ENCODE data around the gene MAPK1. TPM values are rescaled to one million over a fixed set of nuclear protein-coding genes. Genes with fewer than 3 reads are reported as not detected.

The MAPK1 gene
- total and polyA plus RNA-seq, 4 donors, result 16.3 to 154 (median 54.3) TPM

- peak; percentile 44 to 75 (median 73) for DNase-seq
These were observed 108.4 kb downstream of the MAPK1 start for GRCh38 chr22:21759093-21759492.

GRCh38 chr22:21758091-21758864, 109.2 kb downstream of the MAPK1 start:
- Histone ChIP-seq H3K27ac (ENCODE audit: low read depth in 1 of 2, low read length in 1 of 2) (no peak overlapping the region), H3K9me3 (ENCODE audit: control insufficient read depth in 4 of 4, insufficient read depth in 3 of 4, low read length in 3 of 4) (no peaks in the 10 kb centered on the region), H3K4me1 (ENCODE audit: control insufficient read depth in 5 of 5, insufficient read depth in 5 of 5, low read length in 5 of 5) (peaks cover 0 to 64% (median 23%) of the 10 kb centered on the region in 5 donors), H3K36me3 (ENCODE audit: control insufficient read depth in 4 of 4, insufficient read depth in 4 of 4, low read length in 4 of 4) (peaks cover 0 to 21% (median 9%) of the 10 kb centered on the region in 4 donors), H3K4me3 (no peak overlapping the region), H3K9ac (ENCODE audit: insufficient read depth in 1 of 2, low read length in 2 of 2) (no peak overlapping the region), H3K27me3 (ENCODE audit: control insufficient read depth in 3 of 3, insufficient read depth in 3 of 3, low read length in 2 of 3) (no peaks in the 10 kb centered on the region)
- TF ChIP-seq CTCF (IDR thresholded peaks at IDR 0.05; ENCODE audit: control extremely low read depth, extremely low read depth), result no peak
- ATAC-seq (ENCODE audit: insufficient read depth, low FRiP score) (no peak), DNase-seq (peak; percentile 40 to 48 (median 42))
- 87 to 90% methylated on average over 21 of the region's 21 CpGs for WGBS, 2 donors

More at GRCh38 chr22:21759093-21759492, 108.4 kb downstream of the MAPK1 start:
- no peak for ATAC-seq (ENCODE audit: insufficient read depth, low FRiP score)
- 67 to 76% methylated on average over 4 of the region's 4 CpGs for WGBS, 2 donors
- Histone ChIP-seq H3K36me3 (ENCODE audit: control insufficient read depth in 4 of 4, insufficient read depth in 4 of 4, low read length in 4 of 4) (peaks cover 2 to 26% (median 16%) of the 10 kb centered on the region in 4 donors), H3K27me3 (ENCODE audit: control insufficient read depth in 3 of 3, insufficient read depth in 3 of 3, low read length in 2 of 3) (no peaks in the 10 kb centered on the region), H3K4me3 (no peak overlapping the region), H3K4me1 (ENCODE audit: control insufficient read depth in 5 of 5, insufficient read depth in 5 of 5, low read length in 5 of 5) (peaks cover 0 to 59% (median 23%) of the 10 kb centered on the region in 5 donors), H3K27ac (ENCODE audit: low read depth in 1 of 2, low read length in 1 of 2) (no peak overlapping the region), H3K9ac (ENCODE audit: insufficient read depth in 1 of 2, low read length in 2 of 2) (no peak overlapping the region), H3K9me3 (ENCODE audit: control insufficient read depth in 4 of 4, insufficient read depth in 3 of 4, low read length in 3 of 4) (no peaks in the 10 kb centered on the region)
- no peak for TF ChIP-seq CTCF (IDR thresholded peaks at IDR 0.05; ENCODE audit: control extremely low read depth, extremely low read depth)

DNA sequence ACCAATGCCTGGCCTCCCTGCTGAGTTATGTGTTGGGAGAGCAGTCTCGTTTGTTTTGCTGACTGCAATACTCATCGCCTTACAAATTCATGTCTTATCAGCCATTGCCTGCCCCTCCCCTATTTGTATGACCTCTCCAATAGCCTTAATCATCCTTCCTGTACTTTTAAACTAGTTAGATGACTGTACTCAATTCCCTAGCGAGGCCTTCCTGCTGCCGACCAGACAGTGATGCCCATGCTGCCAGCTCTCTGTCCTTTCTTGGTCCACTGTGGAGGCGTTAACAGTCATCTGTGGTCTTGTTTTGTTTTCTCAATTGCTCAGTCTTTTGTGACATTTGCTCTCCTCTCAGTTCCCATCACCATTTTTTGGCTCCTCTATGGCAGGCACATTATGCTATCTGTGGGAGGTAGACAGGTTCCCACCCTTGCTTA, 111.6 kb downstream of the MAPK1 start:
- ATAC-seq (ENCODE audit: insufficient read depth, low FRiP score) (peak; percentile 50), DNase-seq (peak in 2 of 3 donors; percentile 38 to 55)
- Histone ChIP-seq H3K9me3 (ENCODE audit: control insufficient read depth in 4 of 4, insufficient read depth in 3 of 4, low read length in 3 of 4) (no peaks in the 10 kb centered on the region), H3K27me3 (ENCODE audit: control insufficient read depth in 3 of 3, insufficient read depth in 3 of 3, low read length in 2 of 3) (no peaks in the 10 kb centered on the region), H3K27ac (ENCODE audit: low read depth in 1 of 2, low read length in 1 of 2) (no peak overlapping the region), H3K4me3 (no peak overlapping the region), H3K9ac (ENCODE audit: insufficient read depth in 1 of 2, low read length in 2 of 2) (no peak overlapping the region), H3K4me1 (ENCODE audit: control insufficient read depth in 5 of 5, insufficient read depth in 5 of 5, low read length in 5 of 5) (peaks cover 0 to 64% (median 23%) of the 10 kb centered on the region in 5 donors), H3K36me3 (ENCODE audit: control insufficient read depth in 4 of 4, insufficient read depth in 4 of 4, low read length in 4 of 4) (peaks cover 0 to 7% (median 0%) of the 10 kb centered on the region in 4 donors)
- WGBS, 2 donors, result 42 to 67% methylated on average over 5 of the region's 5 CpGs
- no peak for TF ChIP-seq CTCF (IDR thresholded peaks at IDR 0.05; ENCODE audit: control extremely low read depth, extremely low read depth)

Measured in lung (tissue), 12 donors.